HepG2 (cell line): Measurements from ENCODE around the gene CNPY4. TPM values are rescaled to one million over a fixed set of nuclear protein-coding genes. Genes with fewer than 3 reads are reported as not detected.

Experiments used
- CENPBD1 ChIP-seq: sonication (generic); formaldehyde crosslinking; IDR thresholded peaks from 2 replicates; pipeline ENCODE4 v1.8.0; 2022; ENCODE audit warnings: missing genetic modification reagents, low read depth, mild to moderate bottlenecking, borderline replicate concordance
- ERF ChIP-seq: IDR thresholded peaks from 2 replicates; pipeline ENCODE4 v1.6.1; 2018; ENCODE audit warnings: missing biosample characterization, missing genetic modification reagents
- FOXP4 ChIP-seq: sonication (generic); formaldehyde crosslinking; IDR thresholded peaks from 2 replicates; pipeline ENCODE4 v1.4.0; 2020; ENCODE audit warnings: missing genetic modification reagents
- HDAC1 ChIP-seq: sonication (generic); formaldehyde crosslinking; IDR thresholded peaks from 2 replicates; pipeline ENCODE4 v1.5.1; 2020; ENCODE audit warnings: mild to moderate bottlenecking, missing genetic modification reagents
- HNF4A ChIP-seq: sonication (generic); formaldehyde crosslinking; IDR thresholded peaks from 2 replicates; pipeline ENCODE4 v1.4.0; 2020; ENCODE audit warnings: missing genetic modification reagents
- MIER3 ChIP-seq: IDR thresholded peaks from 2 replicates; pipeline ENCODE4 v1.6.1; 2016; ENCODE audit warnings: missing compliant biosample characterization, borderline replicate concordance
- NFKB2 ChIP-seq: sonication (generic); formaldehyde crosslinking; IDR thresholded peaks from 2 replicates; pipeline ENCODE4 v1.4.0; 2020; ENCODE audit warnings: missing genetic modification reagents, borderline replicate concordance
- NFKBIZ ChIP-seq: IDR thresholded peaks from 2 replicates; pipeline ENCODE4 v1.6.1; 2018; ENCODE audit warnings: missing genetic modification reagents, missing compliant biosample characterization
- PCBP2 ChIP-seq: fragments of 200-400 bp; formaldehyde crosslinking; optimal IDR thresholded peaks from 2 replicates; pipeline ENCODE3; 2018; ENCODE audit warnings: low read length, low read depth; ENCODE audit not compliant: poor library complexity, severe bottlenecking
- RAD51 ChIP-seq: fragments of 450-650 bp; IDR thresholded peaks from 2 replicates; pipeline ENCODE4 v1.6.1; 2016; ENCODE audit warnings: borderline replicate concordance
- RERE ChIP-seq: IDR thresholded peaks from 2 replicates; pipeline ENCODE4 v1.6.1; 2016; ENCODE audit warnings: low read depth, missing genetic modification reagents, missing compliant biosample characterization
- RFXANK ChIP-seq: IDR thresholded peaks from 2 replicates; pipeline ENCODE4 v1.6.1; 2016
- SMARCC2 ChIP-seq: fragments of 450-650 bp; IDR thresholded peaks from 2 replicates; pipeline ENCODE4 v1.6.1; 2017; ENCODE audit warnings: antibody characterized with exemption, mild to moderate bottlenecking
- SP5 ChIP-seq: IDR thresholded peaks from 2 replicates; pipeline ENCODE4 v1.6.1; 2016; ENCODE audit warnings: low read depth, borderline replicate concordance
- TEAD3 ChIP-seq: optimal IDR thresholded peaks from 2 replicates; pipeline ENCODE3; 2016; ENCODE audit warnings: borderline replicate concordance
- ZBTB10 ChIP-seq: sonication (generic); formaldehyde crosslinking; IDR thresholded peaks from 2 replicates; pipeline ENCODE4 v1.4.0; 2020; ENCODE audit warnings: missing genetic modification reagents, borderline replicate concordance
- ZNF24 ChIP-seq: fragments of 450-650 bp; IDR thresholded peaks from 2 replicates; pipeline ENCODE4 v1.6.1; 2017; ENCODE audit warnings: antibody characterized with exemption, mild to moderate bottlenecking
- ZNF329 ChIP-seq: sonication (generic); formaldehyde crosslinking; IDR thresholded peaks from 2 replicates; pipeline ENCODE4 v1.9.0; 2021; ENCODE audit warnings: low read depth, mild to moderate bottlenecking, missing genetic modification reagents
- ZNF337 ChIP-seq: sonication (generic); formaldehyde crosslinking; IDR thresholded peaks from 2 replicates; pipeline ENCODE4 v1.5.1; 2020; ENCODE audit warnings: missing genetic modification reagents, low read depth, mild to moderate bottlenecking, borderline replicate concordance
- ZNF546 ChIP-seq: sonication (generic); formaldehyde crosslinking; conservative IDR thresholded peaks from 2 replicates; pipeline ENCODE4 v1.8.1; 2023; ENCODE audit warnings: mild to moderate bottlenecking, missing genetic modification reagents
- ZSCAN12 ChIP-seq: sonication (generic); formaldehyde crosslinking; IDR thresholded peaks from 2 replicates; pipeline ENCODE4 v1.9.0; 2021; ENCODE audit warnings: mild to moderate bottlenecking, missing genetic modification reagents
- polyA plus RNA-seq, 8 experiments: library from polyadenylated mRNA; depleted of rRNA in 3 of 8; stranded (reverse) in 7 of 8; unstranded in 1 of 8; fragments of >200 nt; fragmentation: Illumina TruSeq in 4 of 8; extraction: Trizol in 4 of 8; gene quantifications; 2 replicates each; pipeline versions ENCODE4 v1.2.1 to v1.2.3, GENCODE V29; 2011 to 2016; ENCODE audit warnings: low read depth in 4 of 8, missing spikeins in 1 of 8, mixed read lengths in 1 of 8; ENCODE audit not compliant: insufficient read depth in 1 of 8
- total RNA-seq, 5 experiments: library from RNA; depleted of rRNA; stranded (reverse); fragments of >200 nt; fragmentation: Illumina TruSeq; extraction: Trizol; gene quantifications; 2 replicates each; pipeline ENCODE4 v1.2.3, GENCODE V29; 2016; ENCODE audit warnings: low read depth in 1 of 5

CNPY4 gene
- total and polyA plus RNA-seq, 2 of the 13 experiments (the other 11 are each of a cell fraction or from before 2014, with no cell fraction given): 6.2 to 12.7 TPM

GRCh38 chr7:100081535-100082102 is 37.8 kb upstream of the CNPY4 start, which contains the start of gene ZNF3 (continued):
- TF ChIP-seq ZBTB10 (peak; percentile 95), SMARCC2 (no peak), ZSCAN12 (no peak), NFKBIZ (CRISPR knock-in tag) (peak; percentile 83), ZNF24 (no peak), CENPBD1 (CRISPR knock-in tag) (no peak), RAD51 (no peak), TEAD3 (CRISPR knock-in tag) (peak; percentile 64), PCBP2 (no peak), FOXP4 (CRISPR knock-in tag) (peak; percentile 74; the same call in 1 of the 2 replicates), RFXANK (CRISPR knock-in tag) (no peak), ERF (peak; percentile 98), NFKB2 (CRISPR knock-in tag) (peak; percentile 88; the same call in 1 of the 2 replicates), ZNF546 (CRISPR knock-in tag) (no peak), RERE (peak; percentile 70), ZNF329 (CRISPR knock-in tag) (0 out of 2 replicates have a peak, but pooled peaks have one; percentile 85), HDAC1 (peak; percentile 95), SP5 (CRISPR knock-in tag) (peak; percentile 78), HNF4A (CRISPR knock-in tag) (peak; percentile 81), ZNF337 (peak; percentile 88), MIER3 (CRISPR knock-in tag) (peak; percentile 93)
